Neuronal stem cell (in vitro differentiated cells): ENCODE results near the gene OTOF.

Experiments
- DNase-seq: peaks from one replicate; pipeline ENCODE4 v3.0.0-alpha.2; 2013; ENCODE audit warnings: low spot score
- H2AFZ ChIP-seq: one replicate; pipeline ENCODE4 v1.6.1; 2013; ENCODE audit warnings: mild to moderate bottlenecking, low read length, inconsistent platforms
- H2AK5ac ChIP-seq: 2 replicates; pipeline ENCODE4 v1.6.1; 2013; ENCODE audit warnings: low read depth, mild to moderate bottlenecking, inconsistent platforms, low read length, moderate library complexity, mixed read lengths
- H2BK120ac ChIP-seq: 2 replicates; pipeline ENCODE4 v1.6.1; 2013; ENCODE audit warnings: low read depth, mild to moderate bottlenecking, inconsistent platforms, low read length, moderate library complexity, mixed read lengths
- H2BK12ac ChIP-seq: one replicate; pipeline ENCODE4 v1.6.1; 2013; ENCODE audit warnings: low read length, inconsistent platforms
- H2BK15ac ChIP-seq: 2 replicates; pipeline ENCODE4 v1.6.1; 2013; ENCODE audit warnings: mild to moderate bottlenecking, low read length, inconsistent platforms, mixed read lengths
- H2BK5ac ChIP-seq: one replicate; pipeline ENCODE4 v1.6.1; 2013; ENCODE audit warnings: inconsistent platforms, mild to moderate bottlenecking, low read length, moderate library complexity
- H3K14ac ChIP-seq: one replicate; pipeline ENCODE4 v1.6.1; 2013; ENCODE audit warnings: low read length, inconsistent platforms
- H3K18ac ChIP-seq: 2 replicates; pipeline ENCODE4 v1.6.1; 2013; ENCODE audit warnings: low read length, inconsistent platforms
- H3K23ac ChIP-seq: 2 replicates; pipeline ENCODE4 v1.6.1; 2013; ENCODE audit warnings: low read depth, mild to moderate bottlenecking, mixed read lengths, low read length, inconsistent platforms; ENCODE audit not compliant: poor library complexity
- H3K27ac ChIP-seq: replicated peaks from 3 replicates; pipeline ENCODE4 v1.5.1; 2013; ENCODE audit warnings: low read length, inconsistent platforms
- H3K27me3 ChIP-seq, 3 experiments: 2 replicates each; pipeline ENCODE4 v1.6.1; 2013; ENCODE audit warnings: low read length in 3 of 3, mild to moderate bottlenecking in 2 of 3, inconsistent platforms in 1 of 3, low read depth in 1 of 3, mixed read lengths in 1 of 3, moderate library complexity in 1 of 3; ENCODE audit not compliant: control insufficient read depth in 3 of 3, insufficient read depth in 3 of 3
- H3K36me3 ChIP-seq, 2 donors: replicated peaks in 1 of 2; 2 replicates each; pipeline ENCODE4 v1.6.1; 2013; ENCODE audit warnings: low read length in 2 of 2; ENCODE audit not compliant: control insufficient read depth in 2 of 2, insufficient read depth in 2 of 2
- H3K4ac ChIP-seq: 2 replicates; pipeline ENCODE4 v1.6.1; 2013; ENCODE audit warnings: inconsistent platforms, mild to moderate bottlenecking, low read length, moderate library complexity
- H3K4me1 ChIP-seq, 2 donors: 1 replicate in 1 of 2; 2 replicates in 1 of 2; pipeline ENCODE4 v1.6.1; 2013; ENCODE audit warnings: low read length in 2 of 2, low read depth in 1 of 2; ENCODE audit not compliant: control insufficient read depth in 2 of 2, insufficient read depth in 1 of 2
- H3K4me2 ChIP-seq: one replicate; pipeline ENCODE4 v1.6.1; 2013; ENCODE audit warnings: mild to moderate bottlenecking, low read length, inconsistent platforms; ENCODE audit not compliant: insufficient read depth, poor library complexity, severe bottlenecking
- H3K4me3 ChIP-seq, 2 donors: 2 replicates each; pipeline ENCODE4 v1.5.1; 2013; ENCODE audit warnings: low read length in 2 of 2, mild to moderate bottlenecking in 2 of 2, inconsistent platforms in 1 of 2, moderate library complexity in 1 of 2
- H3K79me1 ChIP-seq: one replicate; pipeline ENCODE4 v1.6.1; 2013; ENCODE audit warnings: low read depth, mild to moderate bottlenecking, inconsistent platforms, low read length, moderate library complexity
- H3K9ac ChIP-seq: one replicate; pipeline ENCODE4 v1.6.1; 2013; ENCODE audit warnings: mild to moderate bottlenecking, low read depth, low read length, inconsistent platforms; ENCODE audit not compliant: poor library complexity
- H3K9me3 ChIP-seq, 2 donors: replicated peaks in 1 of 2; 2 replicates each; pipeline versions ENCODE3 to v1.6.1; 2013; ENCODE audit warnings: low read length in 2 of 2, mild to moderate bottlenecking in 2 of 2, inconsistent platforms in 1 of 2, low read depth in 1 of 2, mixed read lengths in 1 of 2, moderate library complexity in 1 of 2; ENCODE audit not compliant: control insufficient read depth in 2 of 2, insufficient read depth in 1 of 2
- H4K8ac ChIP-seq: one replicate; pipeline ENCODE4 v1.6.1; 2013; ENCODE audit warnings: low read depth, mild to moderate bottlenecking, inconsistent platforms, low read length, moderate library complexity
- H4K91ac ChIP-seq: one replicate; pipeline ENCODE4 v1.6.1; 2013; ENCODE audit warnings: low read length, low read depth, mild to moderate bottlenecking, inconsistent platforms; ENCODE audit not compliant: poor library complexity
- WGBS, 2 donors: extraction: QIAGEN DNeasy Blood & Tissue Kit; methylation state at CpG; one replicate each; pipeline ENCODE4 v1.1.7; 2013; ENCODE audit warnings: missing lambda C conversion rate in 2 of 2, mixed read lengths in 1 of 2; ENCODE audit not compliant: insufficient read length in 2 of 2, insufficient replicate concordance in 1 of 2; ENCODE audit errors: extremely low coverage in 2 of 2; 5-methylcytosine and 5-hydroxymethylcytosine counted together

Gene OTOF

DNA sequence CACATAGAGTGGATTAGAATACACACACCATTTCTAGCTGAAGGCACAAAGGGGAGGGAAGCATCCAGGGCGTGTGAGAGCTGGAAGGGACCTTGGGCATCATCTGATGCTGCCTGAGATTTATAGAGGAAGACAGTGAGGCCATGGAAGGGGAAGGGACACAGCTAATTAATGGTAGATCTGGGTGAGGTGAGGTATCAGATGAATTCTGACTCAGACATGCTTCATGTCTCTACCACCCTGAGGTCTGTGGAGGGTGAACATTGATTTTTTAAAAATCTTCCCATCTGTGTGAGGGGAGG lies 42.2 kb upstream of the OTOF start:
- no peak for DNase-seq
- no CpG with 5 or more reads among the region's 1 CpG for WGBS, 2 donors
- Histone ChIP-seq H2BK12ac (no peak overlapping the region), H3K4me2 (no peak overlapping the region), H3K14ac (no peak overlapping the region), H2BK15ac (no peak overlapping the region), H3K18ac (no peak overlapping the region), H2AFZ (no peak overlapping the region), H3K23ac (no peak overlapping the region), H2BK5ac (no peak overlapping the region), H2BK120ac (no peak overlapping the region), H3K9me3 (no peaks in the 10 kb centered on the region), H3K36me3 (no peaks in the 10 kb centered on the region), H2AK5ac (no peak overlapping the region), H3K27ac (no peak overlapping the region), H3K9ac (no peak overlapping the region), H4K91ac (no peak overlapping the region), H3K27me3 (peaks cover 0 to 16% (median 0%) of the 10 kb centered on the region in 3 experiments), H3K4me3 (no peak overlapping the region), H3K4me1 (peaks cover 7 to 10% of the 10 kb centered on the region in 2 donors), H3K4ac (no peak overlapping the region), H4K8ac (no peak overlapping the region), H3K79me1 (no peaks in the 10 kb centered on the region)

DNA sequence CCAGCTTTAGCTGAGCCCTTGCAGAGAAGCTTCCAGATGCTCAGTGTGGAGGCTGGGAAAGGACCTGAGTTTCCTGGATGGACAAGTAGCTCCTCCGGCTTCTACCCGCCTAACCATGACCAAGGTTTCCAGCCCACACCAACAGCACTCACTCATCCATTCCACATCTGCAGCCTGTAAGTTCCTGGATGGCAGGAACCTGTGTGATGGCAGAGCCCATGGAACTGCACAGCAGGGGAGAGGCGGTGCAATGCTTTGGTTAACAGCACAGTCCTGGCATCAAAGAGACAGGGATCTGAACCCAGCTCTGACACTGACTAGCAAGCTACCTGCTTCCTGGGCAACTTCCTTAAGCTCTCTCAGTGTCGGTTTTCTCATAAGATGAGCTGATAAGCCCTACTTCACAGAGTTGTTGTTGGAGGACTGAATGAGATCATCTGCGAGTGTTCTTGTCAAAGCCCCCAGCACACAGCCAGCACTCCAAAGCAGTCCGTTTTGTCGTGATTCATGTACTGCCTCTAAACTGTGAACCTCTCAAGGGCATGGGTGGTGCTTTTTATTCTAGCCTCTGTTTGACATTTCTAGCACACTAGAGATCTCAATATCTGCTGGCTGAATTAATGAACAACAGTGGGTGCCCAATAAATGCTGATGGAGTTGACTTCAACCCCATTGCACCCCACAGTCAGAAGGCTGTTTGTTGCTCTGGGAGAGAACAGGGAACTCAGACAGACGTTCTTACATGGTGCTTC lies 41.6 kb upstream of the OTOF start:
- no peak overlapping the region for H3K9ac ChIP-seq
- WGBS, 2 donors, result no CpG with 5 or more reads among the region's 8 CpGs
- H2BK5ac ChIP-seq, result no peak overlapping the region
- peaks cover 0 to 15% (median 0%) of the 10 kb centered on the region in 3 experiments for H3K27me3 ChIP-seq
- H3K14ac ChIP-seq, result no peak overlapping the region
- no peak overlapping the region for H2AFZ ChIP-seq
- no peak overlapping the region for H3K23ac ChIP-seq
- H2BK120ac ChIP-seq, result peak overlapping the region; percentile 62
- no peaks in the 10 kb centered on the region for H3K79me1 ChIP-seq
- no peak overlapping the region for H2BK12ac ChIP-seq
- H3K4ac ChIP-seq, result no peak overlapping the region
- no peak overlapping the region for H2BK15ac ChIP-seq
- no peak overlapping the region for H4K91ac ChIP-seq
- H4K8ac ChIP-seq, result no peak overlapping the region
- H3K9me3 ChIP-seq, result no peaks in the 10 kb centered on the region
- H3K27ac ChIP-seq, result no peak overlapping the region
- no peaks in the 10 kb centered on the region for H3K36me3 ChIP-seq
- H3K4me3 ChIP-seq, result no peak overlapping the region
- H3K18ac ChIP-seq, result peak overlapping the region; percentile 0
- peak overlapping the region; percentile 47 for H2AK5ac ChIP-seq
- H3K4me2 ChIP-seq, result no peak overlapping the region
- peaks cover 7 to 10% of the 10 kb centered on the region in 2 donors for H3K4me1 ChIP-seq
- DNase-seq, result no peak

DNA sequence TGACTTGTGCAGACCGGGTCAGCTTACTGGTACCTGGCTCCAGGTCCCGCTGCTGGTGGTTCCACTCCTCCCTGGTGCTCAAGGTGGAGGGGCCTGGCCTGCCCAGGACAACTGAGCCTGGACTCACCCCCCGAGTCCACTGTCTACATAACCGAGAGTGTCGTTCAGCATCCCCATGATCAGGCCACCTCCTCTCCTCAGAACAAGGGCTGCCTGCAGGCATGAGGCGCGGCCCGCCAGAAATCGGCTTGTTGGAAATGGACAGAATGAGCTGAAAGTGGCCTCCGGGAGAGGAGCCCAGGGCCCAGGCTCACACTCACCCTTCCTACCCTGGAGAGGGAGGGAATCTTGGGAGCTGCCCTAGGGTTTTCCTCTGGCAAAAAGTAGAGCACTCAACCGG lies 38.9 kb upstream of the OTOF start:
- no peak overlapping the region for H2BK12ac ChIP-seq
- H3K27ac ChIP-seq, result no peak overlapping the region
- no peak overlapping the region for H2BK15ac ChIP-seq
- no peak overlapping the region for H4K8ac ChIP-seq
- H3K27me3 ChIP-seq, result peaks cover 0 to 24% (median 0%) of the 10 kb centered on the region in 3 experiments
- H2BK120ac ChIP-seq, result no peak overlapping the region
- H3K4me1 ChIP-seq, result peaks cover 4% of the 10 kb centered on the region in 2 donors
- H3K4me2 ChIP-seq, result no peak overlapping the region
- no peaks in the 10 kb centered on the region for H3K36me3 ChIP-seq
- H3K4ac ChIP-seq, result no peak overlapping the region
- peak overlapping the region; percentile 31 for H2AK5ac ChIP-seq
- no peak for DNase-seq
- H3K14ac ChIP-seq, result no peak overlapping the region
- no peak overlapping the region for H2AFZ ChIP-seq
- no CpG with 5 or more reads among the region's 11 CpGs for WGBS, 2 donors
- no peak overlapping the region for H4K91ac ChIP-seq
- H3K18ac ChIP-seq, result peak overlapping the region; percentile 36
- H2BK5ac ChIP-seq, result no peak overlapping the region
- H3K4me3 ChIP-seq, result no peak overlapping the region
- no peaks in the 10 kb centered on the region for H3K79me1 ChIP-seq
- no peaks in the 10 kb centered on the region for H3K9me3 ChIP-seq
- no peak overlapping the region for H3K23ac ChIP-seq
- peak overlapping the region; percentile 7 for H3K9ac ChIP-seq

DNA sequence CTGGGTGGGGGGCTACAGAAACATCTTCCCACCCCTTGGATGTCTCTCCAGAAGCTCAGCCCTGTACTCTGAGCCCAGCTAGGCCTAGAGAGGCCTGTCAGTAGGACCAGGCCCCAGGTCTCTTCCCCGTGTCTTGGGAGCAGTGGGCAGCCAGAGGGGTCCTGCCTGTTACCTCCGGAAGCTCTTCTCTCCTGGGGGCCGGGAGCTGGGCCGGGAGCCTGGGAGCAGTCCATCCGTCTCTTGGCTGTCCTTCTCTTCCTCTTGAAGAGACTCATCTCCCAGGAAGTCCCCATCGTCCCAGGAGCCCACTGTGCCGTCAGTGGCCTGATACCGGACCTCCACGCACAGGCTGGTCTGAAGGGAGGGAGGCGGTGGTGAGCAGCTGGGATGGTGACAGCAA lies 38.3 kb upstream of the OTOF start:
- peaks cover 0 to 19% (median 0%) of the 10 kb centered on the region in 3 experiments for H3K27me3 ChIP-seq
- no peak overlapping the region for H2BK5ac ChIP-seq
- H3K4me2 ChIP-seq, result no peak overlapping the region
- H2AFZ ChIP-seq, result no peak overlapping the region
- H3K9me3 ChIP-seq, result no peaks in the 10 kb centered on the region
- H3K9ac ChIP-seq, result no peak overlapping the region
- no peak overlapping the region for H2BK120ac ChIP-seq
- H2AK5ac ChIP-seq, result peak overlapping the region; percentile 31
- no CpG with 5 or more reads among the region's 10 CpGs for WGBS, 2 donors
- H4K91ac ChIP-seq, result no peak overlapping the region
- no peaks in the 10 kb centered on the region for H3K4me1 ChIP-seq
- H3K18ac ChIP-seq, result peak overlapping the region; percentile 25
- no peak for DNase-seq
- H3K4me3 ChIP-seq, result no peak overlapping the region
- no peak overlapping the region for H2BK12ac ChIP-seq
- H3K36me3 ChIP-seq, result no peaks in the 10 kb centered on the region
- no peak overlapping the region for H3K14ac ChIP-seq
- H3K23ac ChIP-seq, result no peak overlapping the region
- H2BK15ac ChIP-seq, result no peak overlapping the region
- H3K79me1 ChIP-seq, result no peaks in the 10 kb centered on the region
- H3K4ac ChIP-seq, result peak overlapping the region; percentile 26
- H3K27ac ChIP-seq, result no peak overlapping the region
- no peak overlapping the region for H4K8ac ChIP-seq
